BJ (cell line): ENCODE measurements around the gene FOCAD. TPM values are rescaled to one million over a fixed set of nuclear protein-coding genes. Genes with fewer than 3 reads are reported as not detected.

ENCODE experiments used
- CTCF ChIA-PET: fragments of 350-600 bp; formaldehyde crosslinking; extraction: SDS; loops from one replicate; lab custom pipeline; 2021; ENCODE audit warnings: antibody characterized with exemption, inconsistent platforms; lab: Yijun Ruan, JAX
- POLR2A ChIA-PET: fragments of 300-600 bp; sonication (Branson Sonifier 250); formaldehyde crosslinking; extraction: SDS; loops from one replicate; lab custom pipeline; 2021; ENCODE audit warnings: antibody characterized with exemption; lab: Charles Lee
- DNase-seq: peaks from one replicate; pipeline ENCODE4 v3.0.0-alpha.2; 2011; ENCODE audit warnings: low read depth
- H3K27me3 ChIP-seq: 2 replicates; pipeline ENCODE4 v1.6.0; 2011; ENCODE audit warnings: low read length; ENCODE audit not compliant: control insufficient read depth, insufficient read depth
- H3K36me3 ChIP-seq: 2 replicates; pipeline ENCODE4 v1.5.1; 2011; ENCODE audit warnings: low read length; ENCODE audit not compliant: control insufficient read depth, insufficient read depth
- H3K4me3 ChIP-seq: 2 replicates; pipeline ENCODE4 v1.5.1; 2011; ENCODE audit warnings: low read depth, mild to moderate bottlenecking, control low read depth, low read length
- polyA plus RNA-seq: library from polyadenylated mRNA; depleted of rRNA; stranded (reverse); fragments of >200 nt; gene quantifications from 2 replicates; pipeline ENCODE4 v1.2.3, GENCODE V29; 2011
- TF ChIP-seq, protein P1 (sequence below): IDR thresholded peaks from 2 replicates; pipeline ENCODE4 v1.5.1; 2011; ENCODE audit warnings: low read depth, mild to moderate bottlenecking, control low read depth, inconsistent platforms, low read length, moderate library complexity; ENCODE audit not compliant: insufficient read depth

The FOCAD gene
- polyA plus RNA-seq, 1 experiment, result 32.9 TPM

DNA sequence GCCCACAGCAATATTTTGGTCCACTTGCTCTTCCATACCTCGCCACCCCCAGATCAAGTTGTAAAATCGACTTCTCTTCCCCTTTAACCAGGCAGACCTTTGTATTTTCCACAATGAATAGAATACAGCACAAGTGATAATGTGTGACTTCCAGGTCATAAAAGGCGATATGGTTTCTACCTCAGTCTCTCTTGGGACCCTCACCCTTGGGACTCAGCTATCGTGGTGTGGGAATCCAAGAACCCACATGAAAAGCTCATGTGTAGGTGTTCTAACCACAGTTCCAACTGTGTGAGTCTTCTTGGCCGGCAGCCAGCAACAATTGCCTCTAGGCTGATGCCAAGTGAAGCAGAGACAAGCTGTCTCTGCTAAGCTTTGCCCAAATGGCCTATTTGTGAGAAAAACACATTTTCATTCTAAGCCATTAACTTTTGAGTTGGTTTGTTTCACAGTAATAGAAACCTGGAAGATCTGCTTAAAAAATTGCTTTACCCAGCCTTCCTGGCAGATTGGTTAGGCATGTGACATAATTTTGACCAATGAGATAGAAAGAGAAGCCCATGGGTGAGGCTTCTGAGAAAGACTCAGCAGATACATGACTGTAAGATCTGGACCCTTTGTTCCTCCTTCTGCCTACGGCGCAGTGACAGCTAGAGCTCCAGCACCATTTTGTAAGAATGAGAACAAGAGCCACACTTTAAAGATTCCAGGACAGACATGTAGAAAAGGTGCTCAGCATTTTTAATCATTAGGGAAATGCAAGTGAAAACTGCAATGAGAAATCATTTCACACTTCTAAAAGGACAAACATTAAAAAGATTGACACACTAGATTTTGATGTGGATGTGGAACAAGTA lies 43.5 kb upstream of the FOCAD start:
- CTCF ChIA-PET, result interaction anchor here (0.6 to 1.4 kb wide), 4 partner anchors 10 to 538 kb away, joined by 3 to 6 read pairs (median 4); no protein-coding TSS in a partner anchor
- POLR2A ChIA-PET, result no interaction called here
- TF ChIP-seq, protein P1, sequence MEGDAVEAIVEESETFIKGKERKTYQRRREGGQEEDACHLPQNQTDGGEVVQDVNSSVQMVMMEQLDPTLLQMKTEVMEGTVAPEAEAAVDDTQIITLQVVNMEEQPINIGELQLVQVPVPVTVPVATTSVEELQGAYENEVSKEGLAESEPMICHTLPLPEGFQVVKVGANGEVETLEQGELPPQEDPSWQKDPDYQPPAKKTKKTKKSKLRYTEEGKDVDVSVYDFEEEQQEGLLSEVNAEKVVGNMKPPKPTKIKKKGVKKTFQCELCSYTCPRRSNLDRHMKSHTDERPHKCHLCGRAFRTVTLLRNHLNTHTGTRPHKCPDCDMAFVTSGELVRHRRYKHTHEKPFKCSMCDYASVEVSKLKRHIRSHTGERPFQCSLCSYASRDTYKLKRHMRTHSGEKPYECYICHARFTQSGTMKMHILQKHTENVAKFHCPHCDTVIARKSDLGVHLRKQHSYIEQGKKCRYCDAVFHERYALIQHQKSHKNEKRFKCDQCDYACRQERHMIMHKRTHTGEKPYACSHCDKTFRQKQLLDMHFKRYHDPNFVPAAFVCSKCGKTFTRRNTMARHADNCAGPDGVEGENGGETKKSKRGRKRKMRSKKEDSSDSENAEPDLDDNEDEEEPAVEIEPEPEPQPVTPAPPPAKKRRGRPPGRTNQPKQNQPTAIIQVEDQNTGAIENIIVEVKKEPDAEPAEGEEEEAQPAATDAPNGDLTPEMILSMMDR, result no peak
- H3K4me3 ChIP-seq, result no peak overlapping the region
- H3K36me3 ChIP-seq, result no peaks in the 10 kb centered on the region
- H3K27me3 ChIP-seq, result no peaks in the 10 kb centered on the region
- no peak for DNase-seq

DNA sequence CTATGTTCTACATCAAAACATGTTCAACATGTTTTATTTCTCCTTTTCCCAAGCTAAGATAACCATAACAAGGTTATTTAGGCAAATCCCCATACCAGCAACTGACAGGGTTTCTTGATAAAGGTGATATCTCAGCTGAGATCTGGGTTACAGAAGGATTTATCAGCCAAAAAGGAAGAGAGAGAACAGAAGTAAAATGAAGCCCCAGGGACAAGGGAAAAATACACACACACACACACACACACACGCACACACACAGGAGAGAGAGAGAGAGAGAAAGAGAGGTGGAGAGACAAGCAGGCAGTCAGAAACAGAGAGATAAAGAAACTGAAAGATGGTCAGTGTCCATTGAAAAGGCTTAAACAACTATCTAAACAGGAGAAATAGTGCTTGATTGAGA lies 42.0 kb upstream of the FOCAD start:
- H3K27me3 ChIP-seq, result no peaks in the 10 kb centered on the region
- H3K36me3 ChIP-seq, result no peaks in the 10 kb centered on the region
- DNase-seq, result no peak
- no peak overlapping the region for H3K4me3 ChIP-seq
- POLR2A ChIA-PET, result no interaction called here
- CTCF ChIA-PET, result no interaction called here
- TF ChIP-seq, protein P1, result no peak

DNA sequence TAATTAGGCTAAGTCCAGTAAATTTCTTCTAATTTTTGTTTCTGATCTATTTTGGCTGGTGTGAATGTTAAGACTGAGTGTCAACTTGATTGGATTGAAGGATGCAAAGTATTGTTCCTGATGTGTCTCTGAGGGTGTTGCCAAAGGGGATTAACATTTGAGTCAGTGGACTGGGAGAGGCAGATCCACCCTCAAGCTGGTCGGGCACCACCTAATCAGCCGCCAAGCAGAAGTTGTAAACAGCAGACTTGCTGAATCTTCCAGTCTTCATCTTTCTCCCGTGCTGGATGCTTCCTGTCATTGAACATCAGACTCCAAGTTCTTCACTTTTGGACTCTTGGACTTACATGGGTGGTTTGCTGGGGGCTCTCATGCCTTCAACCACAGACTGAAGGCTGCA lies 40.4 kb upstream of the FOCAD start:
- Histone ChIP-seq H3K4me3 (no peak overlapping the region), H3K36me3 (no peaks in the 10 kb centered on the region), H3K27me3 (no peaks in the 10 kb centered on the region)
- POLR2A ChIA-PET, result no interaction called here
- CTCF ChIA-PET, result no interaction called here
- no peak for DNase-seq
- TF ChIP-seq, protein P1, result no peak

DNA sequence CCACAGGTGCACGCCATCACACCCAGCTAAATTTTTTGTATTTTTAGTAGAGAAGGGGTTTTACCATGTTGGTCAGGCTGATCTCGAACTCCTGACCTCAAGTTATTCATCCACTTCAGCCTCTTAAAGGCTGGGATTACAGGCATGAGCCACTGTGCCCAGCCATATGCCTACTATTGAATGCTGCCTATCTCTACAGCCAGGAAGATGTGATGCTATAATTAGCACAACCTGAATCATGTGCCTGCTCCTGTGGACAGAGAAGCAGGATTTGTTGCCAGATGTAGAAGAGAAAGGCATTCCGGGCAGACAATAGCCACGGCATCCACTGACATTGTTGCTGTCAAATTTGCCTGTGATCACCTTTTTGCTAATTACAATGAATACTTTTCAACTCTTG lies 37.4 kb upstream of the FOCAD start:
- POLR2A ChIA-PET, result interaction anchor here (0.6 kb wide), 1 partner anchor 38 kb away, joined by 4 read pairs; the partner anchor contains the start of gene FOCAD
- TF ChIP-seq, protein P1, result no peak
- no peak for DNase-seq
- Histone ChIP-seq H3K36me3 (no peaks in the 10 kb centered on the region), H3K27me3 (no peaks in the 10 kb centered on the region), H3K4me3 (no peak overlapping the region)
- CTCF ChIA-PET, result no interaction called here

DNA sequence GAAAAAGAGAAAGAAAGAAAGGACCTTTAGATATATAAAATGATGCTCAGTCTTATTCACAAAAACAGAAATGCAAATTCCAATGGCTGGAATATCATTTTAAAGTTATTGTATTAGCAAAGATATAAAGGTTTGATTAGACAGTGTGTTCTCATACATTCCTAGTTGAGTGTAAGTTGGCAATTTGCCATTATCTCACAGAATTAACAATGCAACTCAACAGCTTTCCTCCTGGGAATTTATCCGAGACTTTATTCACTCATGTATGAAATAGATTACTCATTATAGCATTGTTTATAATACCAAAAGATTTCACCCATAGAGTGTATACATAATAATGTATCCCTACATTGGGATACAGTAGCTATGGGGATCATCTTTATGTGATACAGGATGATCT lies 34.7 kb upstream of the FOCAD start:
- ChIA-PET POLR2A (no interaction called here), CTCF (no interaction called here)

More for the DNA sequence above, 34.7 kb upstream of the FOCAD start:
- DNase-seq, result no peak
- Histone ChIP-seq H3K27me3 (no peaks in the 10 kb centered on the region), H3K36me3 (no peaks in the 10 kb centered on the region), H3K4me3 (no peak overlapping the region)
- TF ChIP-seq, protein P1, result no peak
